ENCODE measurements around the gene MLF1.

The MLF1 gene, protein sequence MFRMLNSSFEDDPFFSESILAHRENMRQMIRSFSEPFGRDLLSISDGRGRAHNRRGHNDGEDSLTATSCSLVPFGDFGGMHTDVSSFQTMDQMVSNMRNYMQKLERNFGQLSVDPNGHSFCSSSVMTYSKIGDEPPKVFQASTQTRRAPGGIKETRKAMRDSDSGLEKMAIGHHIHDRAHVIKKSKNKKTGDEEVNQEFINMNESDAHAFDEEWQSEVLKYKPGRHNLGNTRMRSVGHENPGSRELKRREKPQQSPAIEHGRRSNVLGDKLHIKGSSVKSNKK

DNA sequence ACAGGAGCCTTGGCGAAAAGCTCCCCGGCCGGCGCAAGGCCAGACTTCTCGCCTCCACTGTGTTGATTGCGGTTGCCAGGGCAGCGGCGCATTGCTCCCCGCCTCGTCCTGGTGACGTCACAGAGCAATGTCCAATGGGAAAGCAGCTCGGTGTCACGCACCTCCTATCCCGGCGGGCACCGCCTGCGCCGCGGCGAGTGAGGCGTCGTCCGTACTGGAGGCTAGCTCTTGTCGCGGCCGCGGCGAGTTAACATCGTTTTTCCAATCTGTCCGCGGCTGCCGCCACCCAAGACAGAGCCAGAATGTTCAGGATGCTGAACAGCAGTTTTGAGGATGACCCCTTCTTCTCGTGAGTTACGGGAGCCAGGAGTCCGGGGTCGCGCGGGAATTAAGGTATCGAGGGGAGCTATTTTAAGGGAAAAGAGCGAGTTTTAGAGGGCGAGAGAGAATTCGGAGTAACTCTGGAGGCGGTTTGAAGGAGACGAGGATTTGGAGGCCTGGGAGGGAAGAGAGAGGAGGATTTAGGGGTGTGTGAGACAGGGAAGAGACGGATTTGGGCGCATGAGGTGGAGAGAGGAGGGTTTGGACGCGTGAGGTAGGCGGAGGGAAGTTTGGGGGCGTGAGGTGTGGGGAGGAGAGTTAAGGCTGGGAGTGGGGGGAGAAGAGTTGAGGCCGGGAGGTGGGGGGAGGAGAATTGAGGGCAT, at the start of gene MLF1:
Gene MLF1 (plus strand): TSS at position 196 of the 704 bp plus-strand sequence. CDS start 107 bp downstream, at position 303.
- TF ChIP-seq, protein P1, sequence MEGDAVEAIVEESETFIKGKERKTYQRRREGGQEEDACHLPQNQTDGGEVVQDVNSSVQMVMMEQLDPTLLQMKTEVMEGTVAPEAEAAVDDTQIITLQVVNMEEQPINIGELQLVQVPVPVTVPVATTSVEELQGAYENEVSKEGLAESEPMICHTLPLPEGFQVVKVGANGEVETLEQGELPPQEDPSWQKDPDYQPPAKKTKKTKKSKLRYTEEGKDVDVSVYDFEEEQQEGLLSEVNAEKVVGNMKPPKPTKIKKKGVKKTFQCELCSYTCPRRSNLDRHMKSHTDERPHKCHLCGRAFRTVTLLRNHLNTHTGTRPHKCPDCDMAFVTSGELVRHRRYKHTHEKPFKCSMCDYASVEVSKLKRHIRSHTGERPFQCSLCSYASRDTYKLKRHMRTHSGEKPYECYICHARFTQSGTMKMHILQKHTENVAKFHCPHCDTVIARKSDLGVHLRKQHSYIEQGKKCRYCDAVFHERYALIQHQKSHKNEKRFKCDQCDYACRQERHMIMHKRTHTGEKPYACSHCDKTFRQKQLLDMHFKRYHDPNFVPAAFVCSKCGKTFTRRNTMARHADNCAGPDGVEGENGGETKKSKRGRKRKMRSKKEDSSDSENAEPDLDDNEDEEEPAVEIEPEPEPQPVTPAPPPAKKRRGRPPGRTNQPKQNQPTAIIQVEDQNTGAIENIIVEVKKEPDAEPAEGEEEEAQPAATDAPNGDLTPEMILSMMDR (IDR thresholded peaks at IDR 0.05; ENCODE audit: low read depth, low read length) = no peak
- peak; percentile 87 for DNase-seq (ENCODE audit: extremely low read depth, low read depth)

DNA sequence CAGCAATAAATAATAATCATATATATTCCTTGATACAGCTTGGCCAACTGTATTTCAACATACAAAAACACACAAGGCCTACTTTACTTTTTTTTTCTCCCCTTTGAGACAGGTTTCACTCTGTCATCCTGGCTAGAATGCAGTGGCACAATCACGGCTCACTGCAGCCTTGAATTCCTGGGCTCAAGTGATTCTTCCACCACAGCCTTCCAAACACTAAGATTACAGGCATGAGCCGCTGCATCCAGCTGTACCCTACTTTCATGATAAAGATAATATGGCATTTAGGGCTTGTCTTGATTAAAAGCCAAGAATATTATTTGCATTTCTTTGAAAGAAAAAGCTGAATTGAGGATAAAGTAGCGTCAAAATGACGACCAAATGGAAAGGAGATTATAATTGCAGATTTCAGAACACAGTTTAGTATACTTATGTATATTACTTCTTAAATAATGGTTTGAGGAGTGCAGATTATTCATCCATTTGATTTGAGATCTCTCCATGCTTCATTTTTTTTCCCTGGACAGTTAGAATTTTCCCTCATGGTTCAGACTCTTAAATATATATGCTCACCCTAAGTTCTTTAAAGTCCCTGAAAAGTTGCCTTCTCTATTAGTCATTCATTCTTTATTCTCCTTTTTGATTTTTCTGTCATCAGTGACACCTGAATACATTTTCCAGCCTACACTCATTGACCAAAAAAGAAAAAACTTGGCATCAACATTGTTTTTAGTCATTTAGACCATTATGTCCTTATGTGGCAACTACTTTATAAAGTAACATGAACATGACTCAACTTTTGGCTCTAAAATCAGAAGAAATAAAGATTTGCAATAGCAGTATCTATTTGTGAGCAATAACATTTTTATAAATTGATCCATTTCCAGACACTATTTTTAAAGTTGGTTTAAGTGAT, 48.5 kb upstream of the MLF1 start:
- TF ChIP-seq, protein P1 (IDR thresholded peaks at IDR 0.05; ENCODE audit: low read depth, low read length) = no peak
- DNase-seq (ENCODE audit: extremely low read depth, low read depth) = no peak

DNA sequence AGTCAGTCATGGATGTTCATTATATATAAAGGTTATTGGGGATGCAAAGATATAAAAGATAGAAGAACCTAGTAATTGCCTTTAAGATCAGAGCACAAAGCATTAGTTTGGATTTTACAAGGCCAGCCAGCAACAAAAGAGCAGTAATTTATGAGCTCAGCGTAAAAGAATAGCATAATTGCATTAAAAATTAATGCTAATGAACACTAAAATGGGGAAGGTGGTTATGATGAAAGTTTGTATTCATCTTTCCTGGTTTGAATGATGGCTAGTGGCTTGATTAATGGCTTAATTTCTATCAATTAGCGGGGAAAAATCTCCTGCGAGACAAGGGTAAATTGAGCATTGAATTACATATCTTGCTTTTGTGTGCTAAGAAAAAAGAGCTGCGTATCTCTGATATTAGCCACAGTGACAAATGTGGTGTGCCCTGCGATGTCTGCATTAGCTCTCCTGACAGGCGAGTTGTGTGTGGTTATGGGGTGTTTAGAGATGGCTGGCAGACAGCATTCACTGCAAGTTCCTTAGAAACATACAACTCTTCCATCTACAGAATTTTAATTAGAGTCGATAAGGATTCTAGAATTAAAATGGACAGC, 42.8 kb upstream of the MLF1 start:
- TF ChIP-seq, protein P1 (IDR thresholded peaks at IDR 0.05; ENCODE audit: low read depth, low read length) = no peak
- no peak for DNase-seq (ENCODE audit: extremely low read depth, low read depth)

DNA sequence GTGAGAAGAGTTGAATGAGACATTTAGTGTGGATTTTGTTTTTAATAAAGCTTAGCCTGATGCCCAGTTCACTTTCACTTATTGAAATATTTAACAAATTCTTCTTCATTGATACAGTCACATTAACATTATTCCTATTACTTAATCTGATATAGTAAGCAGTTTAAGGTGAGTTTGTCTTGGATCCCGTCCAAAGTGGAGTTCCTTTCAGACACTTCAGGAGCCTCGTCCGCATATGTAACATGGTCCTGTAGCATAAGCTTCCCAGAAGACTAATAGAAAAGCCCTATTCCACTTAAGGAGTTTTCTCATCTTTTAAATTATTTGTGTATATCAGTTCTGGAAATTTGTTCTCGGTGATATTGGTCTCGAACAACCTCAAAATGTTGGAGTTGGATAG, 39.7 kb upstream of the MLF1 start:
- DNase-seq (ENCODE audit: extremely low read depth, low read depth) = no peak
- TF ChIP-seq, protein P1 (IDR thresholded peaks at IDR 0.05; ENCODE audit: low read depth, low read length) = no peak

DNA sequence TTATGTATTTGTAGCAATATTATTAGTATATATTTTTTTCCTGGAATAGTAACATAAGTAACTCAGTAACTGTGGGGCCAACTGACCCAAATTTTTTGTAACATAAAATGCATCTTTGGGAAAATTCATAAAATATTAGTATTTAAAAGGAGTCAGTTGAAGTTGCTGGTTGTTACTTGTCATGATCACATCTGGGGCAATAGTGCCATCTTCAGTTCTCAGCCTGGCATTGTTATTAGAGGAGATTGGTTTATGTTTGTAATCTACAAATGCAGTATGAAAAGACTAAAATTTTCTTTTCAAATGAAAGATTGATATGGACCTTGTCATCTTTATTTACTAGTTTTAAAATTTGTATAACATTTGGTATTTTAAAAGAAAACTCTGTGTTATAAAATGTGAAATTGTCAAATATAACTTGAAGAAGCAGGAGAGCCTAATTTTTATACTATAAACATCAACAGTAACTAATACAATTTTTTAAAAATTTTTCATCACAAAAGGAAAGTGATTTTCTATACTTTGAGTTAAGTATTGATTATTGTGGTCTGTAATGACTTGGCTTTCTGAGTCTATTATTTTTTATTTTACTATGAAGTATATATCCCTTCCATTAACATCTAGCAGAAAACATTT, 38.8 kb upstream of the MLF1 start:
- no peak for DNase-seq (ENCODE audit: extremely low read depth, low read depth)
- TF ChIP-seq, protein P1 (IDR thresholded peaks at IDR 0.05; ENCODE audit: low read depth, low read length) = peak; percentile 60

DNA sequence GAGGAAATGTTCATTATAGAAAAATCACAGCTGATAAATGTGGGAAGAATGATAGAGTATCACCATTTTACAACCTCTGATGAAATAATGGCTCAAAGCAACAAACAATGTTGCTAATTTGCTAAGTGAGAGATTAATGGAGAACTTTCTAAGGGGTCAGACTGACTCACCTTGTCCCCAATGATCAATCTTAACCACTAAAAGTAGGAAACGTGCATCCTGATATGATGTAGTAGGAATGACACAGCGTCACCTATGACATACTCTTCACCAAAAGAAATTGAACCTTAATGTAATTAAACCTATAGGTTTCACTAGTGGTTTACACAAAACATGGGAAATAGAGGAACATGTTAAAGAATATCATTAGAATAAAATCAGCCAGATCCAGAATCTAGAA, 35.1 kb upstream of the MLF1 start:
- TF ChIP-seq, protein P1 (IDR thresholded peaks at IDR 0.05; ENCODE audit: low read depth, low read length) = no peak
- DNase-seq (ENCODE audit: extremely low read depth, low read depth) = no peak

Data from AG09319 (cell line).